Trophoblast cell (in vitro differentiated cells and primary cell): ENCODE results near the gene MAST4.
A peak's percentile ranks its signal among the peaks of the same experiment; 100 is the strongest.

Experiments used
- DNase-seq, 2 donors: peaks; one replicate each; pipeline ENCODE4 v3.0.0-alpha.2; 2016
- H2AFZ ChIP-seq: 2 replicates; pipeline ENCODE4 v1.6.1; 2013; ENCODE audit warnings: low read length, moderate library complexity, mild to moderate bottlenecking; ENCODE audit not compliant: insufficient read depth, poor library complexity
- H2AK5ac ChIP-seq: 2 replicates; pipeline ENCODE4 v1.6.1; 2013; ENCODE audit warnings: mild to moderate bottlenecking, low read length
- H2BK120ac ChIP-seq: 2 replicates; pipeline ENCODE4 v1.6.1; 2013; ENCODE audit warnings: low read length, mild to moderate bottlenecking, moderate library complexity; ENCODE audit not compliant: insufficient read depth, poor library complexity
- H2BK12ac ChIP-seq: 2 replicates; pipeline ENCODE4 v1.6.1; 2013; ENCODE audit warnings: mild to moderate bottlenecking, low read length, moderate library complexity
- H2BK5ac ChIP-seq: 2 replicates; pipeline ENCODE4 v1.6.1; 2013; ENCODE audit warnings: low read length, low read depth, moderate library complexity, mild to moderate bottlenecking; ENCODE audit not compliant: poor library complexity
- H3K14ac ChIP-seq: 2 replicates; pipeline ENCODE4 v1.6.1; 2013; ENCODE audit warnings: mild to moderate bottlenecking, low read length
- H3K18ac ChIP-seq: 2 replicates; pipeline ENCODE4 v1.6.1; 2013; ENCODE audit warnings: mild to moderate bottlenecking, low read length
- H3K23ac ChIP-seq: 2 replicates; pipeline ENCODE4 v1.6.1; 2013; ENCODE audit warnings: low read length
- H3K27ac ChIP-seq: 2 replicates; pipeline ENCODE4 v1.5.1; 2013; ENCODE audit warnings: low read depth, mild to moderate bottlenecking, inconsistent platforms, low read length, moderate library complexity
- H3K27me3 ChIP-seq: 2 replicates; pipeline ENCODE4 v1.6.1; 2013; ENCODE audit warnings: inconsistent platforms, mild to moderate bottlenecking, low read length, moderate library complexity; ENCODE audit not compliant: insufficient read depth
- H3K36me3 ChIP-seq, 2 experiments: 1 replicate in 1 of 2; 2 replicates in 1 of 2; pipeline ENCODE4 v1.6.1; 2013; ENCODE audit warnings: low read length in 2 of 2, mild to moderate bottlenecking in 2 of 2, moderate library complexity in 1 of 2; ENCODE audit not compliant: insufficient read depth in 2 of 2, control insufficient read depth in 1 of 2
- H3K4ac ChIP-seq: 2 replicates; pipeline ENCODE4 v1.6.1; 2013; ENCODE audit warnings: low read depth, mild to moderate bottlenecking, low read length, moderate library complexity
- H3K4me1 ChIP-seq, 2 experiments: 1 replicate in 1 of 2; 2 replicates in 1 of 2; pipeline ENCODE4 v1.6.1; 2013; ENCODE audit warnings: low read length in 2 of 2, mild to moderate bottlenecking in 2 of 2, moderate library complexity in 1 of 2; ENCODE audit not compliant: insufficient read depth in 2 of 2, control insufficient read depth in 1 of 2
- H3K4me2 ChIP-seq: 2 replicates; pipeline ENCODE4 v1.6.1; 2013; ENCODE audit warnings: inconsistent platforms, mild to moderate bottlenecking, low read length, moderate library complexity
- H3K4me3 ChIP-seq: 2 replicates; pipeline ENCODE4 v1.5.1; 2013; ENCODE audit warnings: mild to moderate bottlenecking, low read depth, low read length, inconsistent platforms
- H3K79me1 ChIP-seq: one replicate; pipeline ENCODE4 v1.6.1; 2013; ENCODE audit warnings: low read length
- H3K79me2 ChIP-seq: 2 replicates; pipeline ENCODE4 v1.6.1; 2013; ENCODE audit warnings: low read length, mild to moderate bottlenecking; ENCODE audit not compliant: control insufficient read depth, insufficient read depth, poor library complexity
- H3K9ac ChIP-seq: 2 replicates; pipeline ENCODE4 v1.6.1; 2013; ENCODE audit warnings: mild to moderate bottlenecking, low read length
- H3K9me3 ChIP-seq: 2 replicates; pipeline ENCODE4 v1.6.1; 2013; ENCODE audit warnings: low read depth, mild to moderate bottlenecking, control low read depth, inconsistent platforms, low read length; ENCODE audit not compliant: insufficient read depth
- H4K12ac ChIP-seq: 2 replicates; pipeline ENCODE4 v1.6.1; 2013; ENCODE audit warnings: low read depth, mild to moderate bottlenecking, low read length, moderate library complexity
- H4K8ac ChIP-seq: 2 replicates; pipeline ENCODE4 v1.6.1; 2013; ENCODE audit warnings: low read depth, mild to moderate bottlenecking, low read length, moderate library complexity
- H4K91ac ChIP-seq: one replicate; pipeline ENCODE4 v1.6.1; 2013; ENCODE audit warnings: low read depth, mild to moderate bottlenecking, low read length, moderate library complexity
- WGBS: extraction: QIAGEN DNeasy Blood & Tissue Kit; methylation state at CpG from one replicate; pipeline ENCODE4 v1.1.7; 2013; ENCODE audit warnings: missing lambda C conversion rate; ENCODE audit not compliant: insufficient read length, insufficient coverage; ENCODE audit errors: extremely low coverage; 5-methylcytosine and 5-hydroxymethylcytosine counted together

Gene MAST4

GRCh38 chr5:67142816-67143215 lies 546.6 kb downstream of the MAST4 start:
- no CpG with 5 or more reads among the region's 8 CpGs for whole genome bisulfite sequencing
- Histone ChIP-seq H3K4me3 (no peak overlapping the region), H2BK12ac (no peak overlapping the region)

GRCh38 chr5:67143549-67143948 lies 547.4 kb downstream of the MAST4 start:
- no peak overlapping the region for H3K23ac ChIP-seq
- H3K18ac ChIP-seq, result no peak overlapping the region
- no peak overlapping the region for H4K91ac ChIP-seq
- H2AK5ac ChIP-seq, result no peak overlapping the region
- H3K27me3 ChIP-seq, result no peaks in the 10 kb centered on the region
- H2BK5ac ChIP-seq, result no peak overlapping the region
- no peaks in the 10 kb centered on the region for H3K4me1 ChIP-seq
- H3K9me3 ChIP-seq, result no peaks in the 10 kb centered on the region
- no peak for DNase-seq
- WGBS, result no CpG with 5 or more reads among the region's 2 CpGs
- no peak overlapping the region for H4K12ac ChIP-seq
- H3K9ac ChIP-seq, result no peak overlapping the region
- peaks cover 5 to 15% of the 10 kb centered on the region in 2 experiments for H3K36me3 ChIP-seq
- no peak overlapping the region for H2BK120ac ChIP-seq
- no peak overlapping the region for H2AFZ ChIP-seq
- no peak overlapping the region for H4K8ac ChIP-seq
- H3K79me2 ChIP-seq, result no peaks in the 10 kb centered on the region
- H3K27ac ChIP-seq, result no peak overlapping the region
- H3K79me1 ChIP-seq, result no peaks in the 10 kb centered on the region
- H3K4me3 ChIP-seq, result no peak overlapping the region
- no peak overlapping the region for H2BK12ac ChIP-seq
- no peak overlapping the region for H3K14ac ChIP-seq
- H3K4ac ChIP-seq, result no peak overlapping the region
- no peak overlapping the region for H3K4me2 ChIP-seq

More at GRCh38 chr5:67142816-67143215, 546.6 kb downstream of the MAST4 start:
- Histone ChIP-seq H4K91ac (no peak overlapping the region), H3K79me2 (no peaks in the 10 kb centered on the region), H2BK120ac (no peak overlapping the region), H3K9me3 (no peaks in the 10 kb centered on the region), H3K4ac (no peak overlapping the region), H3K4me2 (no peak overlapping the region), H3K18ac (no peak overlapping the region), H2AK5ac (no peak overlapping the region), H4K12ac (no peak overlapping the region), H3K4me1 (no peaks in the 10 kb centered on the region), H2AFZ (no peak overlapping the region), H3K79me1 (no peaks in the 10 kb centered on the region), H3K27ac (no peak overlapping the region), H3K9ac (no peak overlapping the region), H3K23ac (no peak overlapping the region), H3K14ac (no peak overlapping the region), H2BK5ac (no peak overlapping the region), H4K8ac (no peak overlapping the region), H3K36me3 (peaks cover 5 to 15% of the 10 kb centered on the region in 2 experiments), H3K27me3 (no peaks in the 10 kb centered on the region)
- no peak for DNase-seq

- no peak overlapping the region for H2BK120ac ChIP-seq
- H3K14ac ChIP-seq, result no peak overlapping the region
- no peaks in the 10 kb centered on the region for H3K79me2 ChIP-seq
- H3K4me3 ChIP-seq, result no peak overlapping the region
- DNase-seq, result no peak
- H2BK12ac ChIP-seq, result no peak overlapping the region
- H4K8ac ChIP-seq, result no peak overlapping the region
- H4K91ac ChIP-seq, result no peak overlapping the region
- H3K4ac ChIP-seq, result no peak overlapping the region
- H2BK5ac ChIP-seq, result no peak overlapping the region
- no peak overlapping the region for H3K23ac ChIP-seq
- no peaks in the 10 kb centered on the region for H3K27me3 ChIP-seq
- H4K12ac ChIP-seq, result no peak overlapping the region
- no peak overlapping the region for H3K4me2 ChIP-seq
- H3K9me3 ChIP-seq, result no peaks in the 10 kb centered on the region
- peaks cover 5 to 15% of the 10 kb centered on the region in 2 experiments for H3K36me3 ChIP-seq
- no peak overlapping the region for H3K27ac ChIP-seq
- H3K79me1 ChIP-seq, result no peaks in the 10 kb centered on the region
- H3K4me1 ChIP-seq, result no peaks in the 10 kb centered on the region
- no peak overlapping the region for H2AK5ac ChIP-seq
- WGBS, result no CpG with 5 or more reads among the region's 2 CpGs
- no peak overlapping the region for H3K9ac ChIP-seq
- no peak overlapping the region for H2AFZ ChIP-seq
- H3K18ac ChIP-seq, result no peak overlapping the region
These were observed 548.0 kb downstream of the MAST4 start for GRCh38 chr5:67144183-67144639.

- H3K9me3 ChIP-seq, result no peaks in the 10 kb centered on the region
- no peak overlapping the region for H2AFZ ChIP-seq
- no peak overlapping the region for H3K27ac ChIP-seq
- H4K8ac ChIP-seq, result no peak overlapping the region
- no peak overlapping the region for H3K14ac ChIP-seq
- H3K23ac ChIP-seq, result no peak overlapping the region
- H3K18ac ChIP-seq, result no peak overlapping the region
- no peak overlapping the region for H2BK12ac ChIP-seq
- no peaks in the 10 kb centered on the region for H3K27me3 ChIP-seq
- no peak overlapping the region for H3K4me2 ChIP-seq
- WGBS, result no CpG with 5 or more reads among the region's 1 CpG
- H2BK5ac ChIP-seq, result no peak overlapping the region
- no peak overlapping the region for H2BK120ac ChIP-seq
- peaks cover 5 to 11% of the 10 kb centered on the region in 2 experiments for H3K36me3 ChIP-seq
- H2AK5ac ChIP-seq, result no peak overlapping the region
- no peak overlapping the region for H3K4ac ChIP-seq
- no peak overlapping the region for H4K12ac ChIP-seq
- no peaks in the 10 kb centered on the region for H3K79me2 ChIP-seq
- no peak overlapping the region for H4K91ac ChIP-seq
- peak in 1 of 2 donors; percentile 4 for DNase-seq
- H3K4me1 ChIP-seq, result no peaks in the 10 kb centered on the region
- no peak overlapping the region for H3K4me3 ChIP-seq
- no peaks in the 10 kb centered on the region for H3K79me1 ChIP-seq
- H3K9ac ChIP-seq, result no peak overlapping the region
These were observed 550.4 kb downstream of the MAST4 start for GRCh38 chr5:67146574-67146973.
